A204.1 (cell line): ENCODE measurements around the gene SEM1.
A peak's percentile ranks its signal among the peaks of the same experiment; 100 is the strongest.
"Not testable (repeated sequence)": the region's sequence is repeated elsewhere in the genome, so short reads cannot be mapped to it uniquely, and the experiment has no call there.

Experiments used
- FAIRE-seq: peaks from 2 replicates; lab custom pipeline; 2012; peaks lifted over from hg19 to GRCh38; lab: Jason Lieb, UNC

SEM1 gene

GRCh38 chr7:96709381-96710228 lies at the start of gene SEM1:
SEM1 (minus strand) TSS chr7:96709846; CDS start chr7:96709763, 83 bp downstream.
- FAIRE-seq = peak; percentile 97

GRCh38 chr7:96757880-96758279 lies 48.2 kb upstream of the SEM1 start:
- FAIRE-seq = not testable (repeated sequence)

- FAIRE-seq = no peak
Measured at GRCh38 chr7:96747418-96747940, 37.8 kb upstream of the SEM1 start.

- no peak for FAIRE-seq
Measured at GRCh38 chr7:96740130-96740529, 30.5 kb upstream of the SEM1 start.

GRCh38 chr7:96739609-96740008 lies 30.0 kb upstream of the SEM1 start:
- no peak for FAIRE-seq

GRCh38 chr7:96739167-96739566 lies 29.5 kb upstream of the SEM1 start:
- no peak for FAIRE-seq

GRCh38 chr7:96738705-96739104 lies 29.1 kb upstream of the SEM1 start:
- no peak for FAIRE-seq

GRCh38 chr7:96737545-96738050 lies 28.0 kb upstream of the SEM1 start:
- no peak for FAIRE-seq

GRCh38 chr7:96734343-96734742 lies 24.7 kb upstream of the SEM1 start:
- no peak for FAIRE-seq

GRCh38 chr7:96729820-96730219 lies 20.2 kb upstream of the SEM1 start:
- no peak for FAIRE-seq

GRCh38 chr7:96728139-96728538 lies 18.5 kb upstream of the SEM1 start:
- no peak for FAIRE-seq

- no peak for FAIRE-seq
Measured at GRCh38 chr7:96727534-96728088, 18.0 kb upstream of the SEM1 start.

- no peak for FAIRE-seq
Measured at GRCh38 chr7:96723622-96724021, 14.0 kb upstream of the SEM1 start.

GRCh38 chr7:96722928-96723327 lies 13.3 kb upstream of the SEM1 start:
- FAIRE-seq = not testable (repeated sequence)

GRCh38 chr7:96720843-96721242 lies 11.2 kb upstream of the SEM1 start:
- no peak for FAIRE-seq

- no peak for FAIRE-seq
Measured at GRCh38 chr7:96719164-96719563, 9.5 kb upstream of the SEM1 start.

GRCh38 chr7:96718107-96719003 lies 8.7 kb upstream of the SEM1 start:
- FAIRE-seq = peak; percentile 65

- FAIRE-seq = no peak
Measured at GRCh38 chr7:96713037-96713436, 3.4 kb upstream of the SEM1 start.

- no peak for FAIRE-seq
Measured at GRCh38 chr7:96710544-96710943, 898 bp upstream of the SEM1 start.

- no peak for FAIRE-seq
Measured at GRCh38 chr7:96708872-96709271, 774 bp downstream of the SEM1 start.

- FAIRE-seq = no peak
Measured at GRCh38 chr7:96707901-96708774, 1.5 kb downstream of the SEM1 start.
